Aorta (tissue), 5 donors: ENCODE results near the gene POLE. TPM values are rescaled to one million over a fixed set of nuclear protein-coding genes. Genes with fewer than 3 reads are reported as not detected.

Source experiments
- ATAC-seq: fragments of 200-7000 bp; cut with Tn5 transposase; one replicate; pipeline ENCODE4 v1.9.1; 2022; ENCODE audit warnings: moderate library complexity; ENCODE audit not compliant: low FRiP score
- DNase-seq, 2 donors: peaks; one replicate each; pipeline ENCODE4 v3.0.0-alpha.2; 2020
- H3K27ac ChIP-seq, 2 donors: one replicate each; pipeline ENCODE4 v1.5.1; 2013; ENCODE audit warnings: low read length in 2 of 2, mild to moderate bottlenecking in 2 of 2, moderate library complexity in 2 of 2, control low read depth in 1 of 2, inconsistent platforms in 1 of 2, low read depth in 1 of 2
- H3K27me3 ChIP-seq, 2 donors: one replicate each; pipeline ENCODE4 v1.6.1; 2013; ENCODE audit warnings: control low read depth in 1 of 2, low read length in 1 of 2, mild to moderate bottlenecking in 1 of 2, moderate library complexity in 1 of 2; ENCODE audit not compliant: insufficient read depth in 2 of 2, control insufficient read depth in 1 of 2
- H3K36me3 ChIP-seq, 2 donors: one replicate each; pipeline ENCODE4 v1.6.1; 2013; ENCODE audit warnings: control low read depth in 1 of 2, low read length in 1 of 2, mild to moderate bottlenecking in 1 of 2; ENCODE audit not compliant: insufficient read depth in 2 of 2, control insufficient read depth in 1 of 2
- H3K4me1 ChIP-seq, 2 donors: one replicate each; pipeline ENCODE4 v1.6.1; 2013; ENCODE audit warnings: low read length in 2 of 2, control low read depth in 1 of 2, mild to moderate bottlenecking in 1 of 2, moderate library complexity in 1 of 2; ENCODE audit not compliant: insufficient read depth in 2 of 2, control insufficient read depth in 1 of 2
- H3K4me3 ChIP-seq, 2 donors: one replicate each; pipeline ENCODE4 v1.5.1; 2013; ENCODE audit warnings: low read length in 2 of 2, control low read depth in 1 of 2, mild to moderate bottlenecking in 1 of 2
- H3K9me3 ChIP-seq: one replicate; pipeline ENCODE4 v1.6.1; 2013; ENCODE audit warnings: mild to moderate bottlenecking, low read length; ENCODE audit not compliant: control insufficient read depth
- WGBS, 2 donors: extraction: QIAGEN DNeasy Blood & Tissue Kit; methylation state at CpG; one replicate each; pipeline ENCODE4 v1.1.7; 2013; 5-methylcytosine and 5-hydroxymethylcytosine counted together
- intact Hi-C, 2 donors: fragments of 100-400 bp; cut with DNase I; formaldehyde crosslinking; loops; one replicate each; pipeline versions ENCODE4 v1.14.2 to v1.15.0; 2022
- polyA plus RNA-seq, 2 donors: library from polyadenylated mRNA; stranded (reverse); fragments of 200-250 nt; gene quantifications; one replicate each; pipeline ENCODE4 v1.2.3, GENCODE V29; 2013
- total RNA-seq, 2 donors: library from RNA; stranded (reverse); fragmentation: NEBNext Ultra II Directional; extraction: Animal tissue kit (Norgen Biotek cat#: 25700); gene quantifications; one replicate each; pipeline ENCODE4 v1.2.1, GENCODE V29; 2021
- donor health status: healthy with polysubstance abuse.
- donor health status: Bipolar disorder and iron deficiency.
- donor health status: DM: no; HTN: no; CAD: no.
- donor health status: DM: no; HTN: no; CAD: no.
- donor health status: DM: yes; HTN: yes; CAD: no.

POLE gene
- total and polyA plus RNA-seq, 4 donors = 7.5 to 46.8 (median 37.2) TPM

- WGBS, 2 donors = 96% methylated on average over 12 of the region's 12 CpGs
- H3K27me3 ChIP-seq = no peaks in the 10 kb centered on the region
- H3K27ac ChIP-seq = no peak overlapping the region
- H3K4me1 ChIP-seq = no peaks in the 10 kb centered on the region
- no peak overlapping the region for H3K4me3 ChIP-seq
- ATAC-seq = no peak
- peak in 1 of 2 donors; percentile 9 for DNase-seq
- intact Hi-C loops = no loop called here
- peaks cover 0 to 22% of the 10 kb centered on the region in 2 donors for H3K36me3 ChIP-seq
- no peaks in the 10 kb centered on the region for H3K9me3 ChIP-seq
These were observed 30.0 kb downstream of the POLE start for GRCh38 chr12:132657004-132657727.

- ATAC-seq = no peak
- intact Hi-C loops = no loop called here
These were observed 33.4 kb downstream of the POLE start for GRCh38 chr12:132653567-132654290.

GRCh38 chr12:132651444-132652100 lies 35.6 kb downstream of the POLE start:
- H3K4me1 ChIP-seq = no peaks in the 10 kb centered on the region
- DNase-seq (peak in 1 of 2 donors; percentile 61), ATAC-seq (no peak)
- 83 to 85% methylated on average over 9 of the region's 9 CpGs for WGBS, 2 donors
- intact Hi-C loops = no loop called here
- H3K9me3 ChIP-seq = no peaks in the 10 kb centered on the region
- peaks cover 0 to 5% of the 10 kb centered on the region in 2 donors for H3K36me3 ChIP-seq
- no peaks in the 10 kb centered on the region for H3K27me3 ChIP-seq
- H3K27ac ChIP-seq = no peak overlapping the region
- H3K4me3 ChIP-seq = no peak overlapping the region

More at GRCh38 chr12:132653567-132654290, 33.4 kb downstream of the POLE start:
- no peak for DNase-seq
- Histone ChIP-seq H3K9me3 (no peaks in the 10 kb centered on the region), H3K4me1 (no peaks in the 10 kb centered on the region), H3K27ac (no peak overlapping the region), H3K27me3 (no peaks in the 10 kb centered on the region), H3K4me3 (no peak overlapping the region), H3K36me3 (peaks cover 0 to 16% of the 10 kb centered on the region in 2 donors)
- WGBS, 2 donors = 85 to 86% methylated on average over 7 of the region's 7 CpGs

GRCh38 chr12:132649226-132649945 lies 37.8 kb downstream of the POLE start:
- no peak overlapping the region for H3K27ac ChIP-seq
- intact Hi-C loops = no loop called here
- DNase-seq (peak in 1 of 2 donors; percentile 66), ATAC-seq (peak; percentile 26)
- H3K9me3 ChIP-seq = no peaks in the 10 kb centered on the region
- peaks cover 0 to 2% of the 10 kb centered on the region in 2 donors for H3K36me3 ChIP-seq
- 93 to 95% methylated on average over 27 of the region's 27 CpGs for WGBS, 2 donors
- H3K4me3 ChIP-seq = no peak overlapping the region
- H3K27me3 ChIP-seq = no peaks in the 10 kb centered on the region
- H3K4me1 ChIP-seq = no peaks in the 10 kb centered on the region

DNA sequence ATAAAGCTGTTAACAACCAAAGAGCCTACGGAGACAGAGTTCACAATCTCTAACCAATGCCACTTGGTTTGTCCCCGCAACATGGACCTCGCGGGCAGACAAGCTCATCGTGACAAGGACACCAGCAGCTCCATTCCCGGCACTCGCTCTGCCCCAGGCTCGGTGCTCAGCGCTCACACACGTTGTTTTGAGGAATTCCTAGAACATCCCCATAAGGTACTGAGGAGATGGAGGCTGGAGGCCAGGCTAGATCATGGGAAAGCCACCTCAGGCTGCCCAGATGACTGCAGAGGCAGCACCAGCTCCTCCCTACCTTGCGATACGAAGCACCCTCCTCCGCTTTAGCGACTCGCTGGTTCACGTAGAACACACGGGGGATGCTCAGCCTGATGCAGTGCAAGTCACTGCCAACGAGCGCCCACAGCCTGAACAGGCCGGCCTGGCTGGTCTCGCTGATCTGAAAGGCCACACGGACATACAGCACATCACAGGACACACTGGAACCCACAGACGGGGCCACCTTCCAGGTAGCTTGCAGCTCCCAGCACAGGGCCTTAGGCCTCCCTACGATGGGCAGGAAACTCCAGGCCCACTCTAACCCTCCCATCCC lies 38.4 kb downstream of the POLE start:
- H3K36me3 ChIP-seq = peaks cover 0 to 2% of the 10 kb centered on the region in 2 donors
- ATAC-seq (no peak), DNase-seq (peak in 1 of 2 donors; percentile 68)
- H3K27me3 ChIP-seq = no peaks in the 10 kb centered on the region
- H3K4me3 ChIP-seq = no peak overlapping the region
- 94 to 95% methylated on average over 24 of the region's 24 CpGs for WGBS, 2 donors
- intact Hi-C loops = no loop called here
- H3K4me1 ChIP-seq = no peaks in the 10 kb centered on the region
- H3K9me3 ChIP-seq = no peaks in the 10 kb centered on the region
- no peak overlapping the region for H3K27ac ChIP-seq

DNA sequence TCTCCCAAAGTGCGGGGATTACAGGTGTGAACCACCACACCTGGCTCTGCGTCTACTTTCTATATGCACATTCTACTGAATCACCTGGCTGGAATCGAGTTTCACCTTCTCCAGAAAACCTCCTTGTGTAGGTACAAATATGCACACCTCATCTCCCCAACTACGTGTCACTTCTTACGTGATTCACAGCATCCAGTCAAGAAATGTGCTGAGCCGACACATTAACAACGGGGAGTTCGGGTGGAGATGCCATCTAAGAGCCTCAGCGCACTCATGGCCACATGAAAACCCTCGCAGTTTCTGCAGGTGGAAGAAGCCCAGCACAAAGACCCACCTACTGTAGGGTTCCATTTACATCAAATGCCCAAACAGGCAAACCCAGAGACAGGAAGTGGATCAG lies 39.3 kb downstream of the POLE start:
- Histone ChIP-seq H3K36me3 (peaks cover 0 to 2% of the 10 kb centered on the region in 2 donors), H3K27ac (no peak overlapping the region), H3K9me3 (no peaks in the 10 kb centered on the region), H3K4me1 (no peaks in the 10 kb centered on the region), H3K27me3 (no peaks in the 10 kb centered on the region), H3K4me3 (no peak overlapping the region)
- 91 to 93% methylated on average over 10 of the region's 10 CpGs for WGBS, 2 donors
- peak in 1 of 2 donors; percentile 23 for DNase-seq
- intact Hi-C loops = no loop called here
- no peak for ATAC-seq

DNA sequence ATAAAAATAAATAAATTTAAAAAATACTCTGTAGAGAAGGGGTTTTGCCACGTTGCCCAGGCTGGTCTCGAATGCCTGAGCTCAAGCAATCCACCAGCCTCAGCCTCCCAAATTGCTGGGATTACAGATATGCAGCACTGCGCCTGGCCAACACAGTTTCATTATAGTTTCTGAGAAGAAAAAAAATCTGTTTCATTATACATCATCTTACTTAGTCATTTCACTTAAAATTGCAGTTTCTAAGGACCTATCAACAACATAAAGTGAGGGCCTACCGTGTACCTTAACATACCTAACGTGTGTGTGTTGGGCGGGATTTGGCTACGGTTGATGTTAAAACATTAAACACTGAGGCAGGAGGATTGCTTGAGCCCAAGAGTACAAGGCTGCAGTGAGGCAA lies 40.3 kb downstream of the POLE start:
- 93 to 94% methylated on average over 7 of the region's 7 CpGs for WGBS, 2 donors
- Histone ChIP-seq H3K36me3 (peaks cover 0 to 7% of the 10 kb centered on the region in 2 donors), H3K27ac (no peak overlapping the region), H3K27me3 (no peaks in the 10 kb centered on the region), H3K4me3 (no peak overlapping the region), H3K9me3 (no peaks in the 10 kb centered on the region), H3K4me1 (no peaks in the 10 kb centered on the region)
- DNase-seq (peak in 1 of 2 donors; percentile 6), ATAC-seq (no peak)
- intact Hi-C loops = no loop called here
